Skeletal muscle cell (primary cell): Measurements from ENCODE around the gene ZC3H8.

ENCODE experiments used
- DNase-seq: peaks from one replicate; pipeline ENCODE4 v3.0.0-alpha.2; 2010; ENCODE audit warnings: low read depth
- H3K4me3 ChIP-seq: 2 replicates; pipeline ENCODE4 v1.5.1; 2011; ENCODE audit warnings: low read depth, mild to moderate bottlenecking, control low read depth, low read length, moderate library complexity

The ZC3H8 gene

GRCh38 chr2:112199188-112199587 is 55.7 kb downstream of the ZC3H8 start:
- H3K4me3 ChIP-seq: no peak overlapping the region
- DNase-seq: no peak

DNA sequence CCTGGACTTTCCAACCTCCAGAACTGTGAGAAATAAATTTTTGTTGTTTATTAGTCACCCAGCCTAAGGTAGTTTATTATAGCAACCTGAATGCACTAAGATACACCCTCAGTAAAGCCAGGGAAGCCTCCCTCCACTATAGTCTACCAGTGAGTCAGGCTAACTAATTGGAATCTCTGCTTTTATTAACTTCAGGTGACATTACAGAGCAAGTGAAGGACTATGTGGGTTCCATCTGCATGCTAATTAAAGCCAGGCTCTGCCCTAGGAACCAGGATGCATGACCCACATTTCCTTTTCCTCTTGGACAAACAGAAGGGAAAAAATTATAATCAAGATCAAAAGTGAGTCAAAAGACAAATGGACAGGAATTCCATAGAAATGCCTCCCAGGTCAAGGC is 56.1 kb downstream of the ZC3H8 start:
- DNase-seq: no peak
- H3K4me3 ChIP-seq: no peak overlapping the region

GRCh38 chr2:112197868-112198267 is 57.0 kb downstream of the ZC3H8 start:
- no peak overlapping the region for H3K4me3 ChIP-seq
- DNase-seq: no peak

- DNase-seq: no peak
- no peak overlapping the region for H3K4me3 ChIP-seq
Measured at GRCh38 chr2:112195950-112196349, 58.9 kb downstream of the ZC3H8 start.

- DNase-seq: no peak
- no peak overlapping the region for H3K4me3 ChIP-seq
Measured at GRCh38 chr2:112195167-112195766, 59.6 kb downstream of the ZC3H8 start.

DNA sequence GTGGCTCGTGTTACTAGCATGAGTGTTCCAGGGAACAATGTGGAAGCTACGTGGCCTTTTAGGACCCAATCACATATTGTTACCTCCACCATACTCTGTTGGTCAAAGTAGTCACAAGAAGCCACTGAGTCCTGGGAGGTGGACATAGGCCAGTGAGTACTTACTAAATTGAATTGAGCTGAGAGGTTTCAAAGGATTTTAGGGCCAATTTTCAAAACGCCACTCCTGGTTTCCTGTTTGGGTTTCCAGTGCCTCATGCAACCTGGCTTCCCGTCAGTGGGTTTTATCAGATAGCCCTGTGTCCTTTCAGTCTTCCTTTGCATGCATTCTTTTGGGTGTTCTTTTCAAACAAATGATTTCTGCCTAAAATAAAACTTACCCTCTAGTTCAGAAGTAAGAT is 60.4 kb downstream of the ZC3H8 start:
- no peak for DNase-seq
- no peak overlapping the region for H3K4me3 ChIP-seq

DNA sequence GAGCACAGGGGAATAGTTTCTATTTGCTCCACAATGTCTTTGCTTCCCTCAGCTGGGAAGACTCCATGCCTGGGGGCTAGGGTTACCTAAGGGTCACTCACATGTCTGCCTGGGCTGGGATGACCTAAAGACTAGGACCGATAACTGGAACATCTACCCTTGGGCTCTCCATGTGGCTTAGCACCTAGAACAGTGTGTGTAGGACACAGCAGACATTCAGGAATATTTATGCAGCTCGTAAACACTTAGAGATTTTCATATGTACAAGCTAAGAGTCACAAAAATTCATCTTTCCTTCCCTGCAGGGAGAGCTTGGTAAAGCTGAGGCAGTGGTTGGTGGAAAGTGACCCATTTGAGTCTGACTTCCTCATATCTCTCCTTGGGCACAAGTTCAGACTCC is 60.8 kb downstream of the ZC3H8 start:
- DNase-seq: no peak
- H3K4me3 ChIP-seq: no peak overlapping the region

- no peak for DNase-seq
- no peak overlapping the region for H3K4me3 ChIP-seq
Measured at GRCh38 chr2:112189001-112189556, 65.8 kb downstream of the ZC3H8 start.

- DNase-seq: no peak
- H3K4me3 ChIP-seq: no peak overlapping the region
Measured at GRCh38 chr2:112187805-112188596, 66.8 kb downstream of the ZC3H8 start.

DNA sequence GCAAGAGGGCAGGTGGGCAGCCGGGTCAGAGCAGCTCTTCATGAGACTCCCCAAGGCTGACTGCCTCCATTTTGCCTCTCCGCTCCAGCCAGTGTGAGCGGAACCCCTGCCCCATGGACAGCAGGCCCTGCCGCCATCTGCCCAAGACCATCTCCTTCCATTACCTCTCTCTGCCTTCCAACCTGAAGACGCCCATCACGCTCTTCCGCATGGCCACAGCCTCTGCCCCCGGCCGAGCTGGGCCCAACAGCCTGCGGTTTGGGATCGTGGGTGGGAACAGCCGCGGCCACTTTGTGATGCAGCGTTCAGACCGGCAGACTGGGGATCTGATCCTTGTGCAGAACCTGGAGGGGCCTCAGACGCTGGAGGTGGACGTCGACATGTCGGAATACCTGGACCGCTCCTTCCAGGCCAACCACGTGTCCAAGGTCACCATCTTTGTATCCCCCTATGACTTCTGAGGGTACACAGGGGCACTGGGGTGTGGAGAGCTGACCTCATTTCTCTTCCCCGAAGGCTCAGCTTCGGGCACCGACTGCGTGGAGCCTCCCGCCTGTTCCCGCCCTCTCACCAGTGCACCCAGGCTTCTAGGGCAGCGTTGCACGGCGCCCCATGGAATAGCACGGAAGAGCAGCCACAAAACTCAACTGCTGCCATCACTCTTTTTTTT is 67.7 kb downstream of the ZC3H8 start:
- DNase-seq: no peak
- H3K4me3 ChIP-seq: no peak overlapping the region

GRCh38 chr2:112185131-112185530 is 69.7 kb downstream of the ZC3H8 start:
- no peak for DNase-seq
- H3K4me3 ChIP-seq: no peak overlapping the region

GRCh38 chr2:112184121-112184520 is 70.7 kb downstream of the ZC3H8 start:
- H3K4me3 ChIP-seq: no peak overlapping the region
- no peak for DNase-seq

GRCh38 chr2:112183327-112184025 is 71.4 kb downstream of the ZC3H8 start:
- no peak for DNase-seq
- no peak overlapping the region for H3K4me3 ChIP-seq

GRCh38 chr2:112182581-112183034 is 72.2 kb downstream of the ZC3H8 start:
- no peak overlapping the region for H3K4me3 ChIP-seq
- no peak for DNase-seq

- DNase-seq: no peak
- H3K4me3 ChIP-seq: no peak overlapping the region
Measured at GRCh38 chr2:112181571-112182290, 73.1 kb downstream of the ZC3H8 start.

- no peak for DNase-seq
- no peak overlapping the region for H3K4me3 ChIP-seq
Measured at GRCh38 chr2:112175958-112176573, 78.8 kb downstream of the ZC3H8 start.

GRCh38 chr2:112175333-112175732 is 79.5 kb downstream of the ZC3H8 start:
- no peak for DNase-seq
- H3K4me3 ChIP-seq: no peak overlapping the region

- H3K4me3 ChIP-seq: no peak overlapping the region
Measured at GRCh38 chr2:112174383-112174782, 80.5 kb downstream of the ZC3H8 start.

More at GRCh38 chr2:112174383-112174782, 80.5 kb downstream of the ZC3H8 start:
- no peak for DNase-seq
